ENCODE data around the gene ZPBP2.

- TF ChIP-seq ZNF324 (CRISPR knock-in tag; IDR thresholded peaks at IDR 0.05): no peak
- no peak for TF ChIP-seq POLR2A (conservative IDR thresholded peaks at IDR 0.05)
Observed at GRCh38 chr17:39861235-39861634, 6.8 kb upstream of the ZPBP2 start.

Data from K562 (cell line).